GM23248 (cell line): Measurements from ENCODE around the gene HUS1B. TPM values are rescaled to one million over a fixed set of nuclear protein-coding genes. Genes with fewer than 3 reads are reported as not detected.
"Not testable (repeated sequence)": the region's sequence is repeated elsewhere in the genome, so short reads cannot be mapped to it uniquely, and the experiment has no call there.

Experiments used
- DNase-seq: peaks from one replicate; pipeline ENCODE4 v3.0.0-alpha.2; 2015
- H2AFZ ChIP-seq: fragments of 200-600 bp; sonication (generic); 2 replicates; pipeline ENCODE4 v1.6.1; 2016; ENCODE audit warnings: antibody characterized with exemption
- H3F3A ChIP-seq: fragments of 200-600 bp; sonication (generic); 2 replicates; pipeline ENCODE4 v1.6.1; 2016; ENCODE audit warnings: mild to moderate bottlenecking, antibody characterized with exemption, mixed run types; ENCODE audit not compliant: insufficient read depth
- H3K27ac ChIP-seq: fragments of 200-600 bp; sonication (generic); 2 replicates; pipeline ENCODE4 v1.5.1; 2016; ENCODE audit warnings: mild to moderate bottlenecking
- H3K27me3 ChIP-seq: fragments of 200-600 bp; sonication (generic); replicated peaks from 2 replicates; pipeline ENCODE4 v1.6.1; 2016; ENCODE audit warnings: mild to moderate bottlenecking; ENCODE audit not compliant: insufficient read depth
- H3K36me3 ChIP-seq: fragments of 200-600 bp; sonication (generic); 2 replicates; pipeline ENCODE4 v1.6.1; 2016; ENCODE audit warnings: low read depth, mild to moderate bottlenecking
- H3K4me1 ChIP-seq: fragments of 200-600 bp; sonication (generic); 2 replicates; pipeline ENCODE4 v1.6.1; 2016; ENCODE audit warnings: mild to moderate bottlenecking; ENCODE audit not compliant: insufficient read depth
- H3K4me2 ChIP-seq: fragments of 200-600 bp; sonication (generic); one replicate; pipeline ENCODE4 v1.6.1; 2016; ENCODE audit warnings: mild to moderate bottlenecking; ENCODE audit not compliant: unreplicated experiment
- H3K4me3 ChIP-seq: fragments of 200-600 bp; sonication (generic); 2 replicates; pipeline ENCODE4 v1.5.1; 2016; ENCODE audit warnings: mild to moderate bottlenecking
- H3K79me2 ChIP-seq: fragments of 200-600 bp; sonication (generic); 2 replicates; pipeline ENCODE4 v1.6.1; 2016; ENCODE audit warnings: mild to moderate bottlenecking; ENCODE audit not compliant: insufficient read depth
- H3K9ac ChIP-seq: fragments of 200-600 bp; sonication (generic); 2 replicates; pipeline ENCODE4 v1.6.1; 2016; ENCODE audit warnings: mild to moderate bottlenecking
- H3K9me2 ChIP-seq: fragments of 200-600 bp; sonication (generic); 2 replicates; pipeline ENCODE4 v1.6.1; 2016; ENCODE audit warnings: mixed run types, mild to moderate bottlenecking, moderate library complexity; ENCODE audit not compliant: insufficient read depth
- H3K9me3 ChIP-seq: fragments of 200-600 bp; sonication (generic); one replicate; pipeline ENCODE4 v1.6.1; 2017; ENCODE audit warnings: low read depth
- H4K20me1 ChIP-seq: fragments of 200-600 bp; sonication (generic); 2 replicates; pipeline ENCODE4 v1.6.0; 2016; ENCODE audit not compliant: insufficient read depth
- EZH2 ChIP-seq: fragments of 200-600 bp; sonication (generic); IDR thresholded peaks from 2 replicates; pipeline ENCODE4 v1.6.1; 2018; ENCODE audit warnings: antibody characterized with exemption, mild to moderate bottlenecking; ENCODE audit not compliant: insufficient read depth, poor library complexity, severe bottlenecking
- EZH2phosphoT487 ChIP-seq: fragments of 200-600 bp; sonication (generic); IDR thresholded peaks from 2 replicates; pipeline ENCODE4 v1.6.1; 2018; ENCODE audit warnings: antibody characterized with exemption, moderate library complexity, mild to moderate bottlenecking, low read depth; ENCODE audit not compliant: insufficient read depth
- WGBS, 2 experiments: methylation state at CpG; one replicate each; pipeline ENCODE4 v1.1.6; 2015 to 2017; ENCODE audit warnings: low lambda C conversion rate in 2 of 2, low coverage in 1 of 2; ENCODE audit errors: missing lambda C conversion rate in 2 of 2; 5-methylcytosine and 5-hydroxymethylcytosine counted together
- in situ Hi-C: fragments of 300-500 bp; cut with MboI; formaldehyde crosslinking; loops from 2 replicates; pipeline ENCODE4 v1.15.0; 2020
- polyA plus RNA-seq: library from polyadenylated mRNA; unstranded; fragments of >200 nt; fragmentation: Nextera tagmentation; extraction: Ambion mirVana; gene quantifications from 2 replicates; pipeline ENCODE4 v1.2.1, GENCODE V29; 2016
- total RNA-seq: library from RNA; depleted of rRNA; stranded (reverse); fragments of >200 nt; shearing (Covaris generic); gene quantifications from 2 replicates; pipeline ENCODE4 v1.2.3, GENCODE V29; 2014

The HUS1B gene
- total and polyA plus RNA-seq, 2 experiments from 2014 or later: 0.32 TPM; not detected in 1

GRCh38 chr6:665403-666267 is 8.7 kb upstream of the HUS1B start:
- in situ Hi-C loops: no loop called here
- Histone ChIP-seq H3K9ac (no peak overlapping the region), H3K27me3 (no peaks in the 10 kb centered on the region), H3K9me3 (no peaks in the 10 kb centered on the region), H3K4me2 (no peak overlapping the region), H3F3A (no peaks in the 10 kb centered on the region), H3K9me2 (no peaks in the 10 kb centered on the region), H4K20me1 (no peaks in the 10 kb centered on the region; the same call in 1 of the 2 replicates), H3K4me3 (no peak overlapping the region), H3K4me1 (no peaks in the 10 kb centered on the region), H3K36me3 (no peaks in the 10 kb centered on the region), H3K27ac (no peak overlapping the region), H3K79me2 (peaks cover 70% of the 10 kb centered on the region), H2AFZ (no peak overlapping the region)
- no peak for DNase-seq
- TF ChIP-seq EZH2 (no peak), EZH2phosphoT487 (no peak)
- 84 to 87% methylated on average over 5 of the region's 5 CpGs for WGBS, 2 experiments

- H3K4me3 ChIP-seq, H3K27me3 ChIP-seq, DNase-seq, H3K9ac ChIP-seq, in situ Hi-C loops, H3K9me3 ChIP-seq, H3F3A ChIP-seq, H4K20me1 ChIP-seq, H3K9me2 ChIP-seq, H3K36me3 ChIP-seq, H3K4me2 ChIP-seq, H3K4me1 ChIP-seq, H2AFZ ChIP-seq, H3K27ac ChIP-seq: not testable (repeated sequence)
- WGBS, 2 experiments: 92 to 93% methylated on average over 4 of the region's 4 CpGs
- peaks cover 69% of the 10 kb centered on the region for H3K79me2 ChIP-seq
Measured at GRCh38 chr6:663788-664187, 6.9 kb upstream of the HUS1B start.

- Histone ChIP-seq H3K27ac (no peak overlapping the region), H3K4me1 (0 out of 2 replicates have a peak, but pooled peaks cover 7% of the 10 kb centered on the region), H3K9me2 (no peaks in the 10 kb centered on the region), H3K27me3 (no peaks in the 10 kb centered on the region), H3K4me2 (no peak overlapping the region), H2AFZ (no peak overlapping the region), H4K20me1 (no peaks in the 10 kb centered on the region; the same call in 1 of the 2 replicates), H3K9me3 (no peaks in the 10 kb centered on the region), H3F3A (no peaks in the 10 kb centered on the region), H3K4me3 (no peak overlapping the region), H3K36me3 (no peaks in the 10 kb centered on the region), H3K79me2 (peaks cover 84% of the 10 kb centered on the region), H3K9ac (no peak overlapping the region)
- DNase-seq: no peak
- in situ Hi-C loops: no loop called here
- TF ChIP-seq EZH2 (no peak), EZH2phosphoT487 (no peak)
- 80 to 93% methylated on average over 8 to 13 of the region's 13 CpGs for WGBS, 2 experiments
Measured at GRCh38 chr6:659716-660581, 3.0 kb upstream of the HUS1B start.

- Histone ChIP-seq H4K20me1 (no peaks in the 10 kb centered on the region; the same call in 1 of the 2 replicates), H3K4me1 (0 out of 2 replicates have a peak, but pooled peaks cover 7% of the 10 kb centered on the region), H3K9me2 (no peaks in the 10 kb centered on the region; the same call in 1 of the 2 replicates), H3K9ac (no peak overlapping the region), H3K27me3 (no peaks in the 10 kb centered on the region), H3K4me2 (peak overlapping the region; percentile 21), H3K79me2 (peaks cover 74% of the 10 kb centered on the region), H3K36me3 (no peaks in the 10 kb centered on the region), H3K9me3 (no peaks in the 10 kb centered on the region), H3F3A (no peaks in the 10 kb centered on the region), H3K27ac (no peak overlapping the region), H3K4me3 (no peak overlapping the region), H2AFZ (no peak overlapping the region)
- TF ChIP-seq EZH2phosphoT487 (no peak), EZH2 (no peak)
- peak; percentile 35 for DNase-seq
- WGBS, 2 experiments: 62 to 68% methylated on average over 2 of the region's 2 CpGs
- in situ Hi-C loops: no loop called here
Measured at GRCh38 chr6:658244-658643, 1.3 kb upstream of the HUS1B start.
